Left lung (tissue), 10 donors: ENCODE data around the gene ZNF431. TPM values are rescaled to one million over a fixed set of nuclear protein-coding genes. Genes with fewer than 3 reads are reported as not detected.
"Not testable (repeated sequence)": the region's sequence is repeated elsewhere in the genome, so short reads cannot be mapped to it uniquely, and the experiment has no call there.

Experiments
- ATAC-seq: fragments of 200-7000 bp; cut with Tn5 transposase; one replicate; pipeline ENCODE4 v1.9.1; 2020; ENCODE audit warnings: moderate library complexity
- DNase-seq, 4 donors: peaks; one replicate each; pipeline ENCODE4 v3.0.0-alpha.2; 2013 to 2020
- H3K27ac ChIP-seq, 2 donors: fragments of 200-600 bp; sonication (generic) in 1 of 2; one replicate each; pipeline versions ENCODE4 v1.5.0 to v1.8.0; 2020 to 2021
- H3K27me3 ChIP-seq, 2 donors: fragments of 200-600 bp; sonication (generic) in 1 of 2; one replicate each; pipeline versions ENCODE4 v1.5.0 to v1.8.0; 2020 to 2021
- H3K36me3 ChIP-seq, 2 donors: fragments of 200-600 bp; sonication (generic) in 1 of 2; one replicate each; pipeline versions ENCODE4 v1.5.0 to v1.8.0; 2020 to 2021
- H3K4me1 ChIP-seq, 2 donors: fragments of 200-600 bp; one replicate each; pipeline ENCODE4 v1.8.0; 2021
- H3K4me3 ChIP-seq, 2 donors: fragments of 200-600 bp; sonication (generic) in 1 of 2; one replicate each; pipeline versions ENCODE4 v1.5.0 to v1.8.0; 2020 to 2021; ENCODE audit warnings: mild to moderate bottlenecking in 1 of 2
- H3K9me3 ChIP-seq, 2 donors: fragments of 200-600 bp; sonication (generic) in 1 of 2; one replicate each; pipeline versions ENCODE4 v1.5.0 to v1.8.0; 2020 to 2021
- CTCF ChIP-seq, 2 donors: fragments of 200-600 bp; sonication (generic) in 1 of 2; IDR thresholded peaks; one replicate each; pipeline versions ENCODE4 v1.5.0 to v1.8.0; 2021; ENCODE audit warnings: antibody characterized with exemption in 2 of 2
- intact Hi-C, 2 donors: fragments of 100-400 bp; cut with DNase I; formaldehyde crosslinking; loops; one replicate each; pipeline versions ENCODE4 v1.11.2 to v1.14.2; 2022
- polyA plus RNA-seq, 6 donors: library from polyadenylated mRNA; unstranded; fragments of 120-200 nt; gene quantifications; one replicate each; pipeline ENCODE4 v1.2.1, GENCODE V29; 2013; ENCODE audit not compliant: insufficient read length in 6 of 6
- total RNA-seq, 2 donors: library from RNA; stranded (reverse); fragmentation: NEBNext Ultra II Directional; extraction: Animal tissue kit (Norgen Biotek cat#: 25700); gene quantifications; one replicate each; pipeline ENCODE4 v1.2.1, GENCODE V29; 2021
- donor health status: DM: no; HTN: yes; CAD: no.
- donor health status: DM: no; HTN: no; CAD: no.

ZNF431 gene
- total and polyA plus RNA-seq, 8 donors, result 27.3 to 46.3 (median 38.5) TPM

GRCh38 chr19:21210037-21210621 lies 68.3 kb downstream of the ZNF431 start:
- no peak overlapping the region for H3K27ac ChIP-seq
- no peaks in the 10 kb centered on the region for H3K27me3 ChIP-seq
- no peaks in the 10 kb centered on the region for H3K4me1 ChIP-seq
- no peaks in the 10 kb centered on the region for H3K36me3 ChIP-seq
- no peak for DNase-seq
- no peak overlapping the region for H3K4me3 ChIP-seq
- no peak for ATAC-seq
- intact Hi-C loops, result no loop called here
- TF ChIP-seq CTCF (IDR thresholded peaks at IDR 0.05), result no peak
- no peaks in the 10 kb centered on the region for H3K9me3 ChIP-seq

GRCh38 chr19:21221693-21222092 lies 79.9 kb downstream of the ZNF431 start:
- intact Hi-C loops, result no loop called here
- H3K9me3 ChIP-seq, result peaks cover 0 to 4% of the 10 kb centered on the region in 2 donors
- no peak overlapping the region for H3K4me3 ChIP-seq
- H3K36me3 ChIP-seq, result no peaks in the 10 kb centered on the region
- no peak overlapping the region for H3K27ac ChIP-seq
- no peaks in the 10 kb centered on the region for H3K4me1 ChIP-seq
- ATAC-seq (no peak), DNase-seq (no peak)
- no peaks in the 10 kb centered on the region for H3K27me3 ChIP-seq
- no peak for TF ChIP-seq CTCF (IDR thresholded peaks at IDR 0.05)

DNA sequence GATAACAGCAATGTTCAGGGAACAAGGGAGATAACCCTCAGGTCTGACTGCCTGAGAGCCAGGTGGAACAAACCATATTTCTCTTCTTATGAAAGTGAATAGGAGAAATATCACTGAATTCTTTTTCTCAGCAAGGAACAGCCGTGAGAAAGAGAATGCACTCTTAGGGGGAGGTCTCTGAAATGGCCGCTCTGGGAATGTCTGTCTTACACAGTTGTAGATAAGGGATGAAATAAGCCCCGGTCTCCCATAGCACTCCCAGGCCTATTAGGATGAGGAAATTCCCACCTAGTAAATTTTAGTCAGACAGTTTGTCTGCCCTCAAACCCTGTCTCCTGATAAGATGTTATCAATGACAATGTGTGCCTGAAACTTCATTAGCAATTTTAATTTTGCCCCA lies 88.1 kb downstream of the ZNF431 start:
- intact Hi-C loops, DNase-seq, H3K27ac ChIP-seq, H3K4me3 ChIP-seq, H3K36me3 ChIP-seq, H3K27me3 ChIP-seq, ATAC-seq, H3K4me1 ChIP-seq: not testable (repeated sequence)
- H3K9me3 ChIP-seq, result peaks cover 0 to 55% of the 10 kb centered on the region in 2 donors

- Histone ChIP-seq H3K4me1 (no peaks in the 10 kb centered on the region), H3K27ac (no peak overlapping the region), H3K27me3 (no peaks in the 10 kb centered on the region), H3K36me3 (no peaks in the 10 kb centered on the region), H3K9me3 (peaks cover 0 to 62% of the 10 kb centered on the region in 2 donors), H3K4me3 (no peak overlapping the region)
- TF ChIP-seq CTCF (IDR thresholded peaks at IDR 0.05), result no peak
- DNase-seq, result no peak
- no peak for ATAC-seq
- intact Hi-C loops, result no loop called here
These were observed 91.9 kb downstream of the ZNF431 start for GRCh38 chr19:21233691-21234090.

- H3K4me3 ChIP-seq, H3K27ac ChIP-seq, H3K4me1 ChIP-seq, ATAC-seq, DNase-seq, H3K36me3 ChIP-seq, intact Hi-C loops, H3K27me3 ChIP-seq: not testable (repeated sequence)
- peaks cover 0 to 33% of the 10 kb centered on the region in 2 donors for H3K9me3 ChIP-seq
These were observed 94.9 kb downstream of the ZNF431 start for GRCh38 chr19:21236751-21237150.

DNA sequence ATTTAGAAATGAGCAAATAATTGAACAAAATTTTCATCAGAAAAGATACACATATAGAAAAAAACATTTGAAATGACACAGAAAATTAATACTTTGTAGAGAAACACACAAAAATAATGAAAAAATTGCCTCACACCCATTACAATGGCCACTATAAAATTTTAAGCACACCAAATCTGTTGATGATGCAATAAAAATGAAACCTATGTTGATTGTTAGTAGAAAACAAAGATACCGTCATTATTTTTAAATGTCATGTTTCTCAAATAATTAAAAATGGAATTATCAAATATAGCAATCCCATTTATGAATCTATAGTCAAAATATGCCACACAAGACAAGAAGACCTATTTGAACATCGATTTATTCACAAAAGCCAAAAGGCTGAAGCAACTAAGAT lies 96.8 kb downstream of the ZNF431 start:
- H3K36me3 ChIP-seq, result no peaks in the 10 kb centered on the region
- no peak for DNase-seq
- ATAC-seq, result no peak
- no peak overlapping the region for H3K27ac ChIP-seq
- peaks cover 0 to 26% of the 10 kb centered on the region in 2 donors for H3K9me3 ChIP-seq
- H3K4me3 ChIP-seq, result no peak overlapping the region
- no peaks in the 10 kb centered on the region for H3K4me1 ChIP-seq
- intact Hi-C loops, result no loop called here
- H3K27me3 ChIP-seq, result no peaks in the 10 kb centered on the region
- no peak for TF ChIP-seq CTCF (IDR thresholded peaks at IDR 0.05)

Other genes with a start within 250 kb of the ZNF431 start
- gene ZNF85, start 218.8 kb upstream of the ZNF431 start, total RNA-seq, result 1 to 10 TPM; 5.7 to 7.9 TPM
- 10 to 100 TPM; 16.2 to 29.4 (median 20.0) TPM for gene ZNF85, start 218.8 kb upstream of the ZNF431 start, polyA plus RNA-seq
- gene ZNF430, start 121.4 kb upstream of the ZNF431 start, total RNA-seq, result 10 to 100 TPM; 11.1 to 13.4 TPM
- 10 to 100 TPM; 11.6 to 14.6 (median 13.0) TPM for gene ZNF430, start 121.4 kb upstream of the ZNF431 start, polyA plus RNA-seq
- 10 to 100 TPM; 14.7 to 15.4 TPM for gene ZNF714, start 59.8 kb upstream of the ZNF431 start, total RNA-seq
- gene ZNF714, start 59.8 kb upstream of the ZNF431 start, polyA plus RNA-seq, result 10 to 100 TPM; 13.2 to 30.7 (median 20.1) TPM
- gene ZNF708, start 187.4 kb downstream of the ZNF431 start, total RNA-seq, result 10 to 100 TPM; 10.6 to 11.6 TPM
- gene ZNF708, start 187.4 kb downstream of the ZNF431 start, polyA plus RNA-seq, result 10 to 100 TPM; 20.9 to 23.5 (median 23.1) TPM
- 1 to 10 TPM; 7.2 to 8.3 TPM for gene ZNF738, start 217.0 kb downstream of the ZNF431 start, total RNA-seq
- 10 to 100 TPM; 33.2 to 46.2 (median 38.2) TPM for gene ZNF738, start 217.0 kb downstream of the ZNF431 start, polyA plus RNA-seq